H54 (cell line): ENCODE results near the gene LHX4.
A peak's percentile ranks its signal among the peaks of the same experiment; 100 is the strongest.

Experiments
- DNase-seq: peaks from one replicate; pipeline ENCODE4 v3.0.0; 2011; ENCODE audit warnings: low spot score, mixed read lengths; ENCODE audit not compliant: insufficient read length
- FAIRE-seq: peaks from 3 replicates; lab custom pipeline; 2011; peaks lifted over from hg19 to GRCh38; lab: Jason Lieb, UNC
- POLR2A ChIP-seq: IDR thresholded peaks from 2 replicates; pipeline ENCODE4 v1.6.1; 2011; ENCODE audit warnings: low read depth, mild to moderate bottlenecking, low read length

Gene LHX4

GRCh38 chr1:180208264-180208663 is 21.8 kb upstream of the LHX4 start:
- no peak for FAIRE-seq
- TF ChIP-seq POLR2A = no peak
- DNase-seq = no peak

GRCh38 chr1:180210008-180210620 is 19.9 kb upstream of the LHX4 start:
- TF ChIP-seq POLR2A = no peak
- FAIRE-seq (no peak), DNase-seq (no peak)

- DNase-seq (no peak), FAIRE-seq (no peak)
- TF ChIP-seq POLR2A = no peak
Measured at GRCh38 chr1:180211156-180211859, 18.8 kb upstream of the LHX4 start.

DNA sequence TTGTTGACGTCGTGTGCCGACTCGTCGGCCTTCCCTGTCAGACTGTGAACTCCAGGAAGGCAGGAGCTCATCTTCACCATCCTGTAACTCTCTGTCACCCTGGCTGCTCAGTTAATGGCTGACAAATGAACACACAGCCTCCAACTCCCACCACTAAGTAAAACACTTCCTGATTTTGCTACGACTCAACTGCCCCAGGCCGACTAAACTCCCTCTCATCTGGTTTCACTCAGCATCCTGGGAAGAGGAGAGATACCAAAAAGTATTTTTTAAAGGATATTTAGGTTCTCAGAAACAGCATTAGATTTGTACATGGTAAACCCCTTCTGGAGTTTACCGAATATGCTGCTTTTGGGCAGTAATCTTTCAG is 18.2 kb upstream of the LHX4 start:
- no peak for TF ChIP-seq POLR2A
- FAIRE-seq = no peak
- no peak for DNase-seq

GRCh38 chr1:180213401-180214170 is 16.5 kb upstream of the LHX4 start:
- DNase-seq = peak; percentile 57
- FAIRE-seq = no peak
- no peak for TF ChIP-seq POLR2A

- DNase-seq (no peak), FAIRE-seq (no peak)
- no peak for TF ChIP-seq POLR2A
Measured at GRCh38 chr1:180215856-180216625, 14.0 kb upstream of the LHX4 start.

DNA sequence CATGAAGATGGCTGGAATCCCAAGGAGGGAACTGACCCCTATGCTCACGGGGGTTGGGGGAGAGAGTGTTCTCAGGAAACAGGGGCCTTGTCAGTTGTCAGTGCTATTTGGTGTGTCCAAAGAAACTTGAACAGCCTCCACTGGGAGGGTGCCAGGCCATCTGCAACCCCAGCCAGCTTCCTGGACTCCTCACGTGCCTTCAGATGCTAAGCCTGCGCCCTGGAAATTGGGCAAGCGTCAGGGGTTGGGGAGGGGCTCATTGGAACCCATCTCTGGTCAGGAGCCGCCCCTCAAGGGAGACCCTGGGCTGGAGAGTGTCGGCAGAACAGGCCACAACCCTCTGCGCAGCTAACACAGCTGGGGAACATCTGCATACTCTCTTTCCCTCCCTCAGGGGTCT is 13.1 kb upstream of the LHX4 start:
- no peak for TF ChIP-seq POLR2A
- DNase-seq = no peak
- FAIRE-seq = no peak

DNA sequence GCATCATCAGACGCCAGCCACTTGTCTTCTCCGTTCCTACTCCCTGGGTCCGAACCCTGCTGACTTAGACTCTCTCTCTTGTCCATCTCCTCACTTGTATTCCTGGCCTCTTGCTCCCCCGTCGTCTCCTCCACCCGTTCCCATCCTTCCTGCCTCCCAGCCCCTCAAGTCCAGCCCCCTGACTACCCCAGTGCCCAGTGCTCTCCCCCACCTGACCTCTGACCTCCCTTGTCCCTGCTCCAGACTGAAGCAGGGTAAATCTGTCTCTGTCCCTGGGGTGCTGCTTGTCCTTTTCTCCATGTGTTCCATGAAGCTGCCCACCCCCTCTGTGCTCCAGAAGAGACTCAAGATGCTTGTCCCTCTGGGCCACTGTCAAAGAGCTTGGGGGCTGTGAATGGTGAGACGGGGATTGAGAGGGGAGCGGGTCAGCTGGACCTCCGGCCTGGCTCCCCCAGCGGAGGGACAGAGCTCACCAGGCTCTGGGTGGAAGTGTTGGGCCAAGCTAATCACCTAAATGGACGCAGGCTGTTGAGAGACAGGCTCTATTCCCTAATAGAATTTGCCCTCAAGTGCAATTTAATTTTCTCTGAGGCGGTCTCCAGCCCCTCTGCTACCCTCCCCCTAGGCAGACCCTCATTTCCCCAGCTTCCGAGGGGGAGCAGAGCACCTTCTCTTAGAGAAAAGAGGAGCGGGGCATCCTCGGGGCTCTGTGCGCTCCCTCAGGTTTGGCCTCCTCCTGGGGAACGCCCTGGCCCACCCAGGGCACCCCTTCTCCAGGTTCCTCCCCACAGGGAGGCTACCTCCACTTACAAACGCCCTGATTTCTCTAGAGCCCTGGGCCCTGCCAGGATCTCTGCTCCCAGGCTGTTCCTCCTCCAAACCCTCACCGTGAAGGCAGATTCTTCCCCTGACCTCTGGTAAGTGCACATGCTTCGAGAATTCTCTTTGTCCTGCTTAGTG is 11.0 kb upstream of the LHX4 start:
- no peak for TF ChIP-seq POLR2A
- FAIRE-seq (no peak), DNase-seq (no peak)

- FAIRE-seq = no peak
- DNase-seq = no peak
- TF ChIP-seq POLR2A = no peak
Measured at GRCh38 chr1:180219776-180220175, 10.3 kb upstream of the LHX4 start.

GRCh38 chr1:180221462-180221861 is 8.6 kb upstream of the LHX4 start:
- DNase-seq = no peak
- FAIRE-seq = no peak
- no peak for TF ChIP-seq POLR2A

GRCh38 chr1:180224902-180225301 is 5.2 kb upstream of the LHX4 start:
- no peak for TF ChIP-seq POLR2A
- FAIRE-seq (no peak), DNase-seq (no peak)

- DNase-seq (no peak), FAIRE-seq (no peak)
- no peak for TF ChIP-seq POLR2A
Measured at GRCh38 chr1:180225403-180225802, 4.7 kb upstream of the LHX4 start.
